Natural killer cell treated with Interleukin-12 subunit alpha and Interleukin-12 subunit beta and Interleukin-15 and Interleukin-18, amount 100 ng/mL, for 72 hours (primary cell): Measurements from ENCODE around the gene CTAG1A. TPM values are rescaled to one million over a fixed set of nuclear protein-coding genes. Genes with fewer than 3 reads are reported as not detected.
A peak's percentile ranks its signal among the peaks of the same experiment; 100 is the strongest.
"Not testable (repeated sequence)": the region's sequence is repeated elsewhere in the genome, so short reads cannot be mapped to it uniquely, and the experiment has no call there.

Experiments
- ATAC-seq, 2 donors: fragments of 150-1000 bp; cut with Tn5 transposase in 1 of 2; sonication (Bioruptor Pico), chemical (Tn5 transposase) in 1 of 2; 2 replicates each; pipeline ENCODE4 v1.10.0; 2021
- DNase-seq: peaks from one replicate; pipeline ENCODE4 v3.0.0; 2022; ENCODE audit warnings: low spot score
- H3K27ac Mint-ChIP-seq, 2 donors: 1 replicate in 1 of 2; 2 replicates in 1 of 2; pipeline ENCODE4 v1.8.0; 2022; ENCODE audit warnings: mixed read lengths in 2 of 2, mild to moderate bottlenecking in 1 of 2, moderate library complexity in 1 of 2
- H3K27me3 Mint-ChIP-seq, 2 donors: 1 replicate in 1 of 2; 2 replicates in 1 of 2; pipeline ENCODE4 v1.8.0; 2022; ENCODE audit warnings: mixed read lengths in 2 of 2
- H3K36me3 Mint-ChIP-seq: one replicate; pipeline ENCODE4 v1.8.0; 2022; ENCODE audit warnings: mixed read lengths
- H3K4me1 Mint-ChIP-seq, 2 donors: 1 replicate in 1 of 2; 2 replicates in 1 of 2; pipeline ENCODE4 v1.8.0; 2022; ENCODE audit warnings: low read depth in 2 of 2, mixed read lengths in 2 of 2, mild to moderate bottlenecking in 1 of 2
- H3K4me3 Mint-ChIP-seq: one replicate; pipeline ENCODE4 v1.8.0; 2022; ENCODE audit warnings: mixed read lengths
- H3K9me3 Mint-ChIP-seq: 2 replicates; pipeline ENCODE4 v1.8.0; 2022; ENCODE audit warnings: mixed read lengths
- total RNA-seq, 2 donors: library from RNA; stranded (reverse); gene quantifications; one replicate each; pipeline ENCODE4 v1.2.3, GENCODE V29; 2022

The CTAG1A gene
- total RNA-seq, 2 donors from 2014 or later = not detected

GRCh38 chrX:154611146-154611545 is 26.2 kb downstream of the CTAG1A start:
- H3K4me3 Mint-ChIP-seq, H3K9me3 Mint-ChIP-seq, H3K27me3 Mint-ChIP-seq, ATAC-seq, H3K4me1 Mint-ChIP-seq, H3K36me3 Mint-ChIP-seq, H3K27ac Mint-ChIP-seq: not testable (repeated sequence)
- DNase-seq = peak; percentile 22

- H3K9me3 Mint-ChIP-seq, H3K27ac Mint-ChIP-seq, H3K4me3 Mint-ChIP-seq, ATAC-seq, H3K36me3 Mint-ChIP-seq, H3K27me3 Mint-ChIP-seq, DNase-seq, H3K4me1 Mint-ChIP-seq: not testable (repeated sequence)
Measured at GRCh38 chrX:154613586-154613985, 28.7 kb downstream of the CTAG1A start.

DNA sequence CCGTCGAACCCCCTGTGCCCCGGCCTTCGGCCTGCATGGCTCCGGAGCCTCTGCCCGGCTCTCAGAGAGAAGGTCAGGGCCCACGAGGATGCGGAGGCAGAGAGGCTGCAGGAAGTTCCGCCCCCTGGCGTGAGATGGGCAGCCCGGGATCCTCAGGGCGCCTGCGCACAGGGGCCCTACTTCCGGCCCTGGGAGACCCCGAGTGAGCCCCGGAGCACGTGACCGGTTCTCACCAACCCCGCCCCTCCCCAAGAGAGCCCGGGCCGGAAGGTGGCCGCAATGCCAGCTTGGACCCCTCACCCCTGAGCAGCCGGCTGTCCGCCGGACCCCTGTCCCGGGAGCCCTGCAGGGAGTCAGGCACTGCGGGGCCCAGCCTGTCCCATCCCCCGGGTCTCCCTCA is 34.2 kb downstream of the CTAG1A start, which contains the start of gene CTAG1B:
Gene CTAG1B, minus strand, starts transcription at position 101 of the 400 bp plus-strand sequence. Its CDS starts 64 bp downstream, at position 37.
- not testable (repeated sequence) for ATAC-seq, H3K4me1 Mint-ChIP-seq, DNase-seq, H3K27ac Mint-ChIP-seq, H3K9me3 Mint-ChIP-seq, H3K4me3 Mint-ChIP-seq, H3K36me3 Mint-ChIP-seq, H3K27me3 Mint-ChIP-seq

DNA sequence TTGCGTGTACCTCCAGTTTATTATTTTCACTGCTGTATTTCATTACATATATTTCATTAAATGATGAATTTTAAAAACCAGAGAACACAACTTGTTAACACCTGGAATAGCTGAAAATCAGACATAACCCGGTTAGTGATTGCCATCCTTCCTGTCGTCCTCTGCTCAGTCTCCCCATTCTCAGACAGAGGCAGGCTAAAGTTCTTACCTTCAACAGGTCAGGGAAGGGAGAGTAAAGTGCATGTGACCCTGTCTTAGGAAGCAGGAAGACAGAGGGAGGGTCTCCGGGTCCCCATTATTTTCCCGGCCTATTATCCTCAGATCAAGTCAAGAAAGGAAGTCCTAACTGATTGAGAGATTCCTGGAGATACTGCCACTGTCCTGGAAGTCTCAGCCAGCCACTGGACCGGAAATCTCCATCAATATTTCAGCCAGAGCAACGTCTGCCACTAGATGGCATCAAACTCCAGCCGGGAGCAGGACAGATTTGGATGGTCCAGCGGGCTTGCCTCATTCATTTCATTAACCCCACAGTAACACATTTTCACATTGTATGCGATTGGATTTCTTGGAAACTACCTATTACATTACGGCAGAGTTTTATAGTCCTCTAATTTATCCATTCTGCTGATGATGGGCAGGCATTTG is 36.0 kb downstream of the CTAG1A start:
- H3K4me1 Mint-ChIP-seq, H3K27me3 Mint-ChIP-seq, H3K9me3 Mint-ChIP-seq, H3K27ac Mint-ChIP-seq, H3K4me3 Mint-ChIP-seq, H3K36me3 Mint-ChIP-seq, DNase-seq: not testable (repeated sequence)
- peak in 1 of 2 donors; percentile 72 for ATAC-seq

DNA sequence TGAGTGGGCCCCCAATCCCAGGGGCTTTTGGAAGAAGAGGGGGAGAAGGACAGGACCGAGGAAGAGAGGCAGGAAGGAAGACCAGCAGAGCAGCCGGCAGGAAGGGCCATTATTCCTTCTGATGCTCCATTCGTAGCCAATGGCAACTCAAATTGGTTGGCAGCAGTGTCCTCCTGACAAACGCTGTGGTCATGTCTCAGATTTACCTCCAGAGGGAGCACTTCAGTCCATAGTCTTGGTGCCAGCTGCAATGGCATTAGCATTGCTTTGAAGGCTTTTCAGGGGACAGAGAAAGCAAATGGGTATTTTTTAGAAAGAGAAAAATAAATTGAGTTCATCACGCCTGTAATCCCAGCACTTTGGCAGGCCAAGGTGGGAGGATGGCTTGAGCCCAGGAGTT is 44.0 kb downstream of the CTAG1A start:
- peak in 1 of 2 donors; percentile 66 for ATAC-seq
- H3K27me3 Mint-ChIP-seq, H3K4me3 Mint-ChIP-seq, H3K27ac Mint-ChIP-seq, H3K4me1 Mint-ChIP-seq, H3K9me3 Mint-ChIP-seq, H3K36me3 Mint-ChIP-seq, DNase-seq: not testable (repeated sequence)

DNA sequence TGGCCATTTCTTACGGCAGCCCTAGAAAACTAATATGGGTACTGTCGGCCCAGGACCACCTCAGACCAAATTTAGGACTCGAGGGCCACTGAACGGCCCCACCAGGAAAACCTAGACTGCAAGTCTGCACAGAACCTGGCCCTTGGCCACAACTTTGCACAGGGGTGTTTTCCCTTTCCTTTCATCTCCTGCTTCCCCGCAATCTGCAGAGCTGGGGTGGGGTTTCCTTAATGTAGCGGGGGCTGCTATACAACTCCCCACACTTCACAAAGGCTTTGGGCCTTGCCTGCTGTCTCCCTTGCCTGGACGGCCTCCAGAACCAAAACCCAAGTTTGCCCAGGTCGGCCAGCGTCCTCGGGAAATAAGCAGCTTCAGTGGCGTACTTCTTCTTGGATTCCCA is 46.0 kb downstream of the CTAG1A start:
- ATAC-seq, H3K27me3 Mint-ChIP-seq, H3K4me3 Mint-ChIP-seq, H3K36me3 Mint-ChIP-seq, H3K4me1 Mint-ChIP-seq, H3K27ac Mint-ChIP-seq, DNase-seq, H3K9me3 Mint-ChIP-seq: not testable (repeated sequence)

DNA sequence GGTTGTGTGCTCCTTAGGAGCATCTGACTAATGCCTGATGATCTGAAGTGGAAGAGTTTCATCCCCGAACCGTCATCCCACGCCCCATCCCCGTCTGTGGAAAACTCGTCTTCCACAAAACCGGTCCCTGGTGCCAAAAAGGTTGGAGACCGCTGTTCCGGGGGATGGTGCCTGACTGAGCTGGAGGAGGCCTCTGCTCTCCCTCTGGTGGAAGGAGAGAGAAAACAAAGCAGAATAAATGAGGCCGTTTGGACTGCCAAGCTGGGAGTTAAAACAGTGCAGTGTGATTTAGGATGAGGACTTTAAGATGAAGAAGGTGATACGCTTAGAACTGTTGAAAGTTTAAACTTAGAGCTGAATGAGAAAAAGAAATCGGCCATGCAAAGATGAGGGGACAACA is 48.7 kb downstream of the CTAG1A start:
- not testable (repeated sequence) for H3K4me1 Mint-ChIP-seq, ATAC-seq, H3K27me3 Mint-ChIP-seq, H3K9me3 Mint-ChIP-seq, H3K36me3 Mint-ChIP-seq, H3K27ac Mint-ChIP-seq, DNase-seq, H3K4me3 Mint-ChIP-seq

Other genes starting within 250 kb of the CTAG1A start
- 100 to 1,000 TPM; 574 to 727 TPM for gene FLNA, start 210.5 kb upstream of the CTAG1A start, total RNA-seq
- gene EMD, start 205.8 kb upstream of the CTAG1A start, total RNA-seq = 10 to 100 TPM; 49.2 to 61.9 TPM
- gene RPL10, start 186.8 kb upstream of the CTAG1A start, total RNA-seq = 1,000 to 10,000 TPM; 1,953 to 2,194 TPM
- gene DNASE1L1, start 175.9 kb upstream of the CTAG1A start, total RNA-seq = 10 to 100 TPM; 12.4 to 14.6 TPM
- 10 to 100 TPM; 47.4 to 73.7 TPM for gene TAFAZZIN, start 173.6 kb upstream of the CTAG1A start, total RNA-seq
- 100 to 1,000 TPM in 1 of 2 donors, 10 to 100 TPM in 1; 46.7 to 106 TPM for gene ATP6AP1, start 156.5 kb upstream of the CTAG1A start, total RNA-seq
- gene GDI1, start 148.0 kb upstream of the CTAG1A start, total RNA-seq = 100 to 1,000 TPM; 157 to 187 TPM
- 100 to 1,000 TPM in 1 of 2 donors, 10 to 100 TPM in 1; 75.2 to 108 TPM for gene FAM50A, start 141.0 kb upstream of the CTAG1A start, total RNA-seq
- gene PLXNA3, start 126.9 kb upstream of the CTAG1A start, total RNA-seq = 10 to 100 TPM; 52.4 to 61.3 TPM
- 10 to 100 TPM; 29.4 to 48.5 TPM for gene LAGE3, start 105.9 kb upstream of the CTAG1A start, total RNA-seq
- 10 to 100 TPM; 39.6 to 65.6 TPM for gene UBL4A, start 98.5 kb upstream of the CTAG1A start, total RNA-seq
- 10 to 100 TPM; 22.1 to 30.7 TPM for gene SLC10A3, start 94.5 kb upstream of the CTAG1A start, total RNA-seq
- gene FAM3A, start 68.9 kb upstream of the CTAG1A start, total RNA-seq = 10 to 100 TPM; 28.5 to 41.1 TPM
- 100 to 1,000 TPM; 115 to 227 TPM for gene G6PD, start 38.3 kb upstream of the CTAG1A start, total RNA-seq
- 10 to 100 TPM; 55.6 to 61.1 TPM for gene IKBKG, start 37.5 kb upstream of the CTAG1A start, total RNA-seq
- not detected for gene CTAG1B, start 34.1 kb downstream of the CTAG1A start, total RNA-seq
- gene CTAG2, start 68.4 kb downstream of the CTAG1A start, total RNA-seq = not detected
- 10 to 100 TPM; 20.3 to 28.3 TPM for gene GAB3, start 165.9 kb downstream of the CTAG1A start, total RNA-seq
- gene DKC1, start 177.7 kb downstream of the CTAG1A start, total RNA-seq = 100 to 1,000 TPM in 1 of 2 donors, 10 to 100 TPM in 1; 91.6 to 173 TPM
- 10 to 100 TPM; 21.0 to 26.6 TPM for gene MPP1, start 220.4 kb downstream of the CTAG1A start, total RNA-seq
- gene SMIM9, start 249.5 kb downstream of the CTAG1A start, total RNA-seq = not detected